Smooth muscle cell (in vitro differentiated cells): ENCODE results near the gene LAIR1. TPM values are rescaled to one million over a fixed set of nuclear protein-coding genes. Genes with fewer than 3 reads are reported as not detected.

Experiments
- DNase-seq: peaks from one replicate; lab custom pipeline; 2025; ENCODE audit not compliant: unreplicated experiment; lab: John Stamatoyannopoulos, UW
- H2AFZ ChIP-seq: fragments of 200-600 bp; sonication (generic); 2 replicates; pipeline ENCODE4 v1.6.0; 2016; ENCODE audit warnings: antibody characterized with exemption, low read depth, mild to moderate bottlenecking
- H3F3A ChIP-seq: fragments of 200-600 bp; sonication (generic); 2 replicates; pipeline ENCODE4 v1.6.0; 2017; ENCODE audit warnings: antibody characterized with exemption, low read depth
- H3K27ac ChIP-seq: fragments of 200-600 bp; sonication (generic); 2 replicates; pipeline ENCODE4 v1.5.1; 2016; ENCODE audit warnings: low read depth, mild to moderate bottlenecking
- H3K27me3 ChIP-seq: fragments of 200-600 bp; sonication (generic); 2 replicates; pipeline ENCODE4 v1.6.1; 2016; ENCODE audit warnings: low read depth, mild to moderate bottlenecking
- H3K36me3 ChIP-seq: fragments of 200-600 bp; sonication (generic); 2 replicates; pipeline ENCODE4 v1.5.1; 2016; ENCODE audit warnings: low read depth
- H3K4me1 ChIP-seq: fragments of 200-600 bp; sonication (generic); 2 replicates; pipeline ENCODE4 v1.5.1; 2016; ENCODE audit warnings: low read depth
- H3K4me2 ChIP-seq: fragments of 200-600 bp; sonication (generic); 2 replicates; pipeline ENCODE4 v1.6.0; 2016; ENCODE audit warnings: mild to moderate bottlenecking
- H3K4me3 ChIP-seq: fragments of 200-600 bp; sonication (generic); 2 replicates; pipeline ENCODE4 v1.5.1; 2016; ENCODE audit warnings: mild to moderate bottlenecking
- H3K79me2 ChIP-seq: fragments of 200-600 bp; sonication (generic); 2 replicates; pipeline ENCODE4 v1.6.0; 2016; ENCODE audit warnings: low read depth, mild to moderate bottlenecking
- H3K9ac ChIP-seq: fragments of 200-600 bp; sonication (generic); 2 replicates; pipeline ENCODE4 v1.6.0; 2016; ENCODE audit warnings: low read depth
- H3K9me3 ChIP-seq: fragments of 200-600 bp; sonication (generic); replicated peaks from 2 replicates; pipeline ENCODE4 v1.5.1; 2016; ENCODE audit warnings: low read depth
- H4K20me1 ChIP-seq: fragments of 200-600 bp; sonication (generic); 2 replicates; pipeline ENCODE4 v1.6.0; 2016; ENCODE audit warnings: low read depth
- WGBS: methylation state at CpG from one replicate; pipeline ENCODE4 v1.1.7; 2016; ENCODE audit warnings: low lambda C conversion rate; 5-methylcytosine and 5-hydroxymethylcytosine counted together
- polyA plus RNA-seq: library from polyadenylated mRNA; unstranded; fragments of >200 nt; fragmentation: Nextera tagmentation; extraction: Ambion mirVana; gene quantifications from 2 replicates; pipeline ENCODE4 v1.2.1, GENCODE V29; 2016
- total RNA-seq: library from RNA; depleted of rRNA; stranded (reverse); fragments of >200 nt; gene quantifications from 2 replicates; pipeline ENCODE4 v1.2.3, GENCODE V29; 2014
- TF ChIP-seq, protein P1 (sequence below): fragments of 200-600 bp; sonication (generic); IDR thresholded peaks from 2 replicates; pipeline ENCODE4 v1.5.1; 2017; ENCODE audit warnings: borderline replicate concordance, mild to moderate bottlenecking, antibody characterized with exemption; ENCODE audit not compliant: insufficient read depth, poor library complexity, severe bottlenecking

The LAIR1 gene
- total and polyA plus RNA-seq, 2 experiments from 2014 or later = not detected

- Histone ChIP-seq H3K27ac (no peak overlapping the region), H4K20me1 (no peaks in the 10 kb centered on the region), H3K4me2 (no peak overlapping the region), H3F3A (no peaks in the 10 kb centered on the region), H2AFZ (no peak overlapping the region), H3K4me1 (no peaks in the 10 kb centered on the region), H3K9ac (no peak overlapping the region), H3K79me2 (no peaks in the 10 kb centered on the region), H3K9me3 (no peaks in the 10 kb centered on the region), H3K4me3 (no peak overlapping the region), H3K36me3 (no peaks in the 10 kb centered on the region), H3K27me3 (no peaks in the 10 kb centered on the region)
- 85% methylated on average over 9 of the region's 9 CpGs for WGBS
- TF ChIP-seq, protein P1, sequence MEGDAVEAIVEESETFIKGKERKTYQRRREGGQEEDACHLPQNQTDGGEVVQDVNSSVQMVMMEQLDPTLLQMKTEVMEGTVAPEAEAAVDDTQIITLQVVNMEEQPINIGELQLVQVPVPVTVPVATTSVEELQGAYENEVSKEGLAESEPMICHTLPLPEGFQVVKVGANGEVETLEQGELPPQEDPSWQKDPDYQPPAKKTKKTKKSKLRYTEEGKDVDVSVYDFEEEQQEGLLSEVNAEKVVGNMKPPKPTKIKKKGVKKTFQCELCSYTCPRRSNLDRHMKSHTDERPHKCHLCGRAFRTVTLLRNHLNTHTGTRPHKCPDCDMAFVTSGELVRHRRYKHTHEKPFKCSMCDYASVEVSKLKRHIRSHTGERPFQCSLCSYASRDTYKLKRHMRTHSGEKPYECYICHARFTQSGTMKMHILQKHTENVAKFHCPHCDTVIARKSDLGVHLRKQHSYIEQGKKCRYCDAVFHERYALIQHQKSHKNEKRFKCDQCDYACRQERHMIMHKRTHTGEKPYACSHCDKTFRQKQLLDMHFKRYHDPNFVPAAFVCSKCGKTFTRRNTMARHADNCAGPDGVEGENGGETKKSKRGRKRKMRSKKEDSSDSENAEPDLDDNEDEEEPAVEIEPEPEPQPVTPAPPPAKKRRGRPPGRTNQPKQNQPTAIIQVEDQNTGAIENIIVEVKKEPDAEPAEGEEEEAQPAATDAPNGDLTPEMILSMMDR = no peak
- no peak for DNase-seq
Observed at GRCh38 chr19:54337858-54338230, 26.9 kb downstream of the LAIR1 start.

DNA sequence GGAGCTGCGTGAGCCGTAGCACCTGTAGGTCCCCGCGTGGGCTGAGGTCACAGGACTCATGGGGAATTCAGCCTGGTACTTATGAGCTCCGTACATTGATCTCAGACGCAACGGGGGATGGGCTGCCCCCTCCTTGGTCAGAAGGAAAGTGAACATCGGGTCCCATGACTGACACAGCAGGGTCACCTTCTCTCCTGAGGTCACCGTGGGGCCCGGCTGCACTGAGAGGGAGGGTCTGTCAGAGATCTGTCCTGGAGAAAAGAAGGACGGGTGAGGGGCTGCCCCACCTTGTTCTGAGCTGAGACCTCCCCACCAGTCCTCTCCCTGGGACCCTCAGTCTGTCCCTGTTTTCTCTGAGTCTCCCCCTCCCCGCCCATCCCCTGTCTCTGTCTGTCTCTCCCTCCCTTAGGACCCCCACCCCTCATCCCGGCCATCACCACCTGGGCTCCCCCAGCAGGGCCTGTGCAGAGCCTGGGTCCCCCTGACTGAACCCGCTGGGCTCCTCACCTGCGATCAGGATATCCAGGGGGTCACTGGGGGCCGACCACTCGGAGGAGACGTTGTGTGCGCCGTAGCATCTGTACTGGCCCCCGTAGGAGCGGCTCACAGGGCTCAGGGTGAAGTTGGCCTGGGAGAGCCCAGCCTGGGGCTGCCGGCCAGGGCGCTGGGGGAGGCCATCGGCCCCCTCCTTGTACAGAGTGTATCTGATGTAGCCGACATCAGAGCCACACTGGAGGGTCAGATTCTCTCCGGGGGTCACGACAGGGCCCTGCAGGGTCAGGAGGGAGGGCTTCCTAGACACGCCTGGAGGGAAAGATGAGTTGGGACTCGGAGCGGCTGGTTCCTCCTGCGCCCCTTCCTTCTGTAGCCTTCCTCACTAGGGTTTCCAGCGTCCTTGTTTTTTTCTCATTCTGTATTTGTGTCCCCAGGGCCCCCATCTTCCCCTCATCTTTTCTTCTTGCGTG, 27.6 kb downstream of the LAIR1 start:
- Histone ChIP-seq H3K4me1 (no peaks in the 10 kb centered on the region), H3K4me3 (no peak overlapping the region), H3K27me3 (no peaks in the 10 kb centered on the region), H3K4me2 (no peak overlapping the region), H3K27ac (no peak overlapping the region), H3K79me2 (no peaks in the 10 kb centered on the region), H3K36me3 (no peaks in the 10 kb centered on the region), H2AFZ (no peak overlapping the region), H4K20me1 (no peaks in the 10 kb centered on the region), H3K9me3 (no peaks in the 10 kb centered on the region), H3K9ac (no peak overlapping the region), H3F3A (no peaks in the 10 kb centered on the region)
- 92% methylated on average over 31 of the region's 34 CpGs for WGBS
- DNase-seq = no peak
- TF ChIP-seq, protein P1 = no peak

GRCh38 chr19:54335979-54336892, 28.5 kb downstream of the LAIR1 start:
- no peaks in the 10 kb centered on the region for H3K9me3 ChIP-seq
- no peaks in the 10 kb centered on the region for H3K4me1 ChIP-seq
- no peaks in the 10 kb centered on the region for H3K36me3 ChIP-seq
- no peak overlapping the region for H3K9ac ChIP-seq
- no peak overlapping the region for H2AFZ ChIP-seq
- no peaks in the 10 kb centered on the region for H3K79me2 ChIP-seq
- no peaks in the 10 kb centered on the region for H3K27me3 ChIP-seq
- no peaks in the 10 kb centered on the region for H3F3A ChIP-seq
- H4K20me1 ChIP-seq = no peaks in the 10 kb centered on the region
- no peak overlapping the region for H3K4me2 ChIP-seq
- 86% methylated on average over 12 of the region's 12 CpGs for WGBS
- no peak for DNase-seq
- H3K4me3 ChIP-seq = no peak overlapping the region
- TF ChIP-seq, protein P1 = no peak
- no peak overlapping the region for H3K27ac ChIP-seq
